Left ventricle myocardium inferior (tissue), 1 donor: ENCODE measurements around the gene DNAH2. TPM values are rescaled to one million over a fixed set of nuclear protein-coding genes. Genes with fewer than 3 reads are reported as not detected.
A peak's percentile ranks its signal among the peaks of the same experiment; 100 is the strongest.

Source experiments
- DNase-seq: peaks from one replicate; pipeline ENCODE4 v3.0.0-alpha.2; 2020
- H3K27ac ChIP-seq: fragments of 200-600 bp; replicated peaks from 2 replicates; pipeline ENCODE4 v1.8.0; 2021
- H3K27me3 ChIP-seq: fragments of 200-600 bp; 2 replicates; pipeline ENCODE4 v1.8.0; 2021; ENCODE audit warnings: low read depth
- H3K36me3 ChIP-seq: fragments of 200-600 bp; 2 replicates; pipeline ENCODE4 v1.8.0; 2021
- H3K4me1 ChIP-seq: fragments of 200-600 bp; 2 replicates; pipeline ENCODE4 v1.8.0; 2021
- H3K4me3 ChIP-seq: fragments of 200-600 bp; 2 replicates; pipeline ENCODE4 v1.8.0; 2021; ENCODE audit warnings: mild to moderate bottlenecking, moderate library complexity
- H3K9me3 ChIP-seq: fragments of 200-600 bp; replicated peaks from 2 replicates; pipeline ENCODE4 v1.8.0; 2021
- CTCF ChIP-seq: fragments of 200-600 bp; IDR thresholded peaks from 2 replicates; pipeline ENCODE4 v1.8.0; 2021; ENCODE audit warnings: antibody characterized with exemption, mild to moderate bottlenecking, borderline replicate concordance
- intact Hi-C: fragments of 100-400 bp; cut with micrococcal nuclease; formaldehyde crosslinking; loops from one replicate; pipeline ENCODE4 v1.11.0; 2022
- total RNA-seq: library from RNA; stranded (reverse); fragmentation: NEBNext Ultra II Directional; extraction: Animal tissue kit (Norgen Biotek cat#: 25700); gene quantifications from one replicate; pipeline ENCODE4 v1.2.1, GENCODE V29; 2021
- donor health status: DM: no; HTN: yes; CAD: no; lungs with severe emphysema.

DNAH2 gene
- total RNA-seq, 1 donor from 2014 or later = 0.33 TPM

GRCh38 chr17:7835814-7836595 is 118.5 kb downstream of the DNAH2 start:
- Histone ChIP-seq H3K4me3 (peak overlapping the region; percentile 88), H3K27ac (peak overlapping the region; percentile 99), H3K27me3 (no peaks in the 10 kb centered on the region), H3K36me3 (no peaks in the 10 kb centered on the region), H3K4me1 (peaks cover 74% of the 10 kb centered on the region), H3K9me3 (no peaks in the 10 kb centered on the region)
- intact Hi-C loops = no loop called here
- peak; percentile 84 for DNase-seq
- TF ChIP-seq CTCF = no peak

DNA sequence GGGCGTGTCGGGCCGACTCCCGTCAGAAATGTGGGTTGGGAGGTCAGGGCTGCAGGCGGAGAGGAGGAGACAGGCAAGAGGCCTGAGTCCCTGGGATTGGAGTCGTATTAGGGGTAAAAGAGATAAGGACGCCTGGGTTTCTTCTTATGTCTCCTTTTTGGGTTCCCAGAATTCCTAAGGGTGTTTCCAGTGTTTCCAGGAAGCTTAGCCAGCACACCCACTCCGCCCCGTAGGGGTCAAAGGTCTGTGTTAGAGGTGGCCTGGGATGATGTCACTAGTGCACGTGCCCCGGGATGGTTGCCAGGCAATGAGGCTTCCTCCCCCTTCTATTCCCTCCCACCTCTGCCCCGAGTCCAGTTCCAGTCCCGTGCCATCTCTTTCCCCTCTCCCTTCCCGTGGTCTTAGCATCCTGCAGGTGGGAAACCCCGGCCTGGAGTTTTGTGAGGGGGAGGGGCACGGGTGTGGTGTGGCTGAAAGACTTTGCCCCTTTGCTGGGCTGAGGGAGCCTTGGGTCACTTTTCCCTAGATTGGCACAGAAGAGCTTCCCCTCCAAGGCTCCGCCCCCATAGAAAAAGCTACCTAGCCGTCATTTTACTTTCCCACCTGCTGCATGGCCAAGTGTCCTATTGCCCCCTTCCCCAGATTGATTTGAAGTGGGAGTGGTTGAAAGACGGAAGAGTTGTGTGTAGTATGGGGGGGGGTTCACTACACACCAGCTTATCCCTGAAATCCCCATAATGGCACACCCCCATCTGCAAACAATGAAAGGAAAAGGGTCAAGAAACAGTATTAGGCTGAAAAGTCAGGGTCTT is 119.3 kb downstream of the DNAH2 start:
- intact Hi-C loops = no loop called here
- H3K4me3 ChIP-seq = peak overlapping the region; percentile 88
- no peaks in the 10 kb centered on the region for H3K9me3 ChIP-seq
- peak; percentile 90 for DNase-seq
- H3K27ac ChIP-seq = peak overlapping the region; percentile 99
- no peaks in the 10 kb centered on the region for H3K36me3 ChIP-seq
- TF ChIP-seq CTCF = no peak
- peaks cover 82% of the 10 kb centered on the region for H3K4me1 ChIP-seq
- H3K27me3 ChIP-seq = no peaks in the 10 kb centered on the region

DNA sequence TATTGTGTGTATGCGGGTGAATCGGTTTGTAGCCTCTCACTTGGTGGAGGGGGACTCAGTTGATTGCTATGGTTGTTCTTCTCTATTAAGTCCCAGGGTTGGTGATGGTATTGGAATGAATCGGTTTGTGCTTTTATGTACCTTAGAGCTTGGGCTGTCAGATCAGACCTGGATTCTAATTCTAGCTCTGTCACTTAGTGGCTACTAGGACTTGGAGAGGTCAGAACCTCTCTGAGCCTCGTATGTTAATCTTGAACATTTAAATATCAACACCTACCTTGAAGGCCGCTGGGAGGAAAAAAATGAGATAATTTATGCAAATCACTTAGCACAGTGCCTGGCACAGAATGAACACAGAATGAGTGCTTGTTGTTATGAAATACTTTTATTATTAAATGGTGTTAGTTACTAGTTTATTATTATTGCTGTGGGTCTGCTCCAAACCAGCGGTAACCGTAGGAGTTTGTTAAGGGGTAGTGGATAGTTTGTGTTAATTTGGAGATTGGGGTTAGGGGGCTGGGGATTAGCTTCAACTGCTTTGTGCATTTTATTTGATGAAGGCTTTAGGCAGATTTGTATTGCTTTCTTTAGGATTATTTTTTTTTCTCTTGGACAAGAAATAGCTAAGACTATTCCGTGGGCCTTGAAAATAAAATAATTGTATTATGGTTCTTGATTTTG is 120.0 kb downstream of the DNAH2 start:
- DNase-seq = no peak
- peak overlapping the region; percentile 88 for H3K4me3 ChIP-seq
- H3K27me3 ChIP-seq = no peaks in the 10 kb centered on the region
- peaks cover 89% of the 10 kb centered on the region for H3K4me1 ChIP-seq
- TF ChIP-seq CTCF = no peak
- peak overlapping the region; percentile 99 for H3K27ac ChIP-seq
- no peaks in the 10 kb centered on the region for H3K36me3 ChIP-seq
- intact Hi-C loops = no loop called here
- no peaks in the 10 kb centered on the region for H3K9me3 ChIP-seq

GRCh38 chr17:7838090-7839075 is 120.8 kb downstream of the DNAH2 start:
- Histone ChIP-seq H3K36me3 (no peaks in the 10 kb centered on the region), H3K4me3 (peak overlapping the region; percentile 88), H3K27me3 (no peaks in the 10 kb centered on the region), H3K4me1 (peaks cover 94% of the 10 kb centered on the region), H3K27ac (peak overlapping the region; percentile 99), H3K9me3 (no peaks in the 10 kb centered on the region)
- DNase-seq = no peak
- intact Hi-C loops = no loop called here
- TF ChIP-seq CTCF = no peak
